ENCODE measurements around the gene TCFL5.

DNA sequence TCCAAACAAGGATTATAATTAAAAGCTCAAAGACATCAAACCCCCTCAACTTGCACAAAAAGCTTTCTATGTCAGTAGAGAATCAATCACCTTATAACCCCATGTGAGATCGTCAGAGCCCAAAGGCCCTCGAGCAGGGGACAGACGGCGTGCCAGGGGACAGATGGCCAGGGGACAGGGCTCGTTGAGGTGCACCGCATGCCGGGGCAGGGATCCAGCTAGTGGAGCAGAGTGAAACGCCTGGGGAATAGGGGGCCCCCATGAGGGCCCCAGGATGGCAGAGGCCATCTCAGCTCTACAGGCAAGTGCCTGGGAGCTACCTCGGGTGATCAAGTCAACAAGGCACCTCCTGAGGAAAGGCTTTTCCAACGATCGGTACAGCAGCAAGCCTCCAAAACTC is 36.0 kb upstream of the TCFL5 start:
- TF ChIP-seq, protein P1, sequence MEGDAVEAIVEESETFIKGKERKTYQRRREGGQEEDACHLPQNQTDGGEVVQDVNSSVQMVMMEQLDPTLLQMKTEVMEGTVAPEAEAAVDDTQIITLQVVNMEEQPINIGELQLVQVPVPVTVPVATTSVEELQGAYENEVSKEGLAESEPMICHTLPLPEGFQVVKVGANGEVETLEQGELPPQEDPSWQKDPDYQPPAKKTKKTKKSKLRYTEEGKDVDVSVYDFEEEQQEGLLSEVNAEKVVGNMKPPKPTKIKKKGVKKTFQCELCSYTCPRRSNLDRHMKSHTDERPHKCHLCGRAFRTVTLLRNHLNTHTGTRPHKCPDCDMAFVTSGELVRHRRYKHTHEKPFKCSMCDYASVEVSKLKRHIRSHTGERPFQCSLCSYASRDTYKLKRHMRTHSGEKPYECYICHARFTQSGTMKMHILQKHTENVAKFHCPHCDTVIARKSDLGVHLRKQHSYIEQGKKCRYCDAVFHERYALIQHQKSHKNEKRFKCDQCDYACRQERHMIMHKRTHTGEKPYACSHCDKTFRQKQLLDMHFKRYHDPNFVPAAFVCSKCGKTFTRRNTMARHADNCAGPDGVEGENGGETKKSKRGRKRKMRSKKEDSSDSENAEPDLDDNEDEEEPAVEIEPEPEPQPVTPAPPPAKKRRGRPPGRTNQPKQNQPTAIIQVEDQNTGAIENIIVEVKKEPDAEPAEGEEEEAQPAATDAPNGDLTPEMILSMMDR (IDR thresholded peaks at IDR 0.05) = no peak
- no peak for TF ChIP-seq POLR2A (IDR thresholded peaks at IDR 0.05)

All from lower leg skin (tissue), 3 donors.